Non-pigmented ciliary epithelial cell (primary cell): Measurements from ENCODE around the gene TMEM179.

Experiments used
- DNase-seq: peaks from one replicate; pipeline ENCODE4 v3.0.0-alpha.2; 2010; ENCODE audit warnings: low read depth

Gene TMEM179

GRCh38 chr14:104544362-104544961 lies 60.1 kb downstream of the TMEM179 start:
- DNase-seq: no peak

DNA sequence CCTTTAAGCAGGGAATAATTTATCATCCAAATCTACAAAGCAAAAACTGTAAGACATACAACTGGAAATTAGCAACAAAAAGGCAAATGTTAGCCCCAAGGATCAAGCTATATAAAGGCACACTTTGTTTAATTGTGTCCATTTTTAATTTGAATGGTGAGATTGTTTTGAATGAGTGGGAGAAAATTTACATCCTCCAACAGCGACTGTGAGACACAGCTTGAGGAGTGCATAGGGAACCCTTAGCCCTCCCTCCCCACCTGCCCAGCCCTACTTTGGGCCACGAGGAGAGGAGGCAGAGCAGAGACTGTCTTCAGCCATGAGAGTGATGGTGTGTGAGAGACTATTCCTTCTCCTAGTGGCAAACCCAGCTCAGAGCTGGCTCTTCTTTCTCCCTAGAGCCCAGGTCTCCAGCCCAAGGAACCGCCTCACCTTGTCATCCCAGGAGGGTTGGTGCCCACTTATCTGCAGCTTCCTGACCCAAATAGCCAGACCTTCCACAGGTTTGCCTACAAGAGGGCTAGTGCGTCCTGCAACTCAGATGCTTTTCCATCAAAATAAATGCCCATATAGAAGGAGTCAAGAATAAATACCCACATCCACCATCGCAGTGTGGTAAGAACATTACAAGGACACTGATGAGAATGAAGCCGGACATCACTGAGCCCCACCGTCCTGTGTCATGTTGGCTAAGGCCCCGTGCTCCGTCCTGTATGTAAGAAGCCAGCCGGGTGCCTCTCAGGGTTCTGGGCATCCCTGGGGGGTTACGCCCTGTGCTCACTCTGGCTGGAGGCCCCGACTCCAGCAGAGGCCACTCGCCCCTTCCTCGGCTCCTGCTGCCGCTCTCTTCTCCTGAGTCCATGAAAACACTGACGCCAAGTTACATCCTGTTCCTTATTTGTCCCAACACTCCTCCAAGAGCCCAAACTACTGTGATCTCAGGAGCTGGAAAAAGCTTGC lies 61.4 kb downstream of the TMEM179 start:
- DNase-seq: no peak

- no peak for DNase-seq
Observed at GRCh38 chr14:104541905-104542465, 62.6 kb downstream of the TMEM179 start.
